Gastrocnemius medialis (tissue), 4 donors: ENCODE results near the gene MOXD1.

ENCODE experiments used
- POLR2A ChIP-seq, 2 donors: fragments of 450-650 bp; IDR thresholded peaks; one replicate each; pipeline ENCODE4 v1.6.1; 2017; ENCODE audit warnings: antibody characterized with exemption in 2 of 2, mild to moderate bottlenecking in 2 of 2, moderate library complexity in 2 of 2
- TF ChIP-seq, protein P1 (sequence below), 5 experiments: fragments of 450-650 bp in 3 of 5; fragments of 200-600 bp in 2 of 5; sonication (generic) in 2 of 5; IDR thresholded peaks in 4 of 5; conservative IDR thresholded peaks in 1 of 5; 1 replicate in 4 of 5; 2 replicates in 1 of 5; pipeline ENCODE4 v1.5.1; 2016 to 2019; ENCODE audit warnings: antibody characterized with exemption in 5 of 5, mild to moderate bottlenecking in 3 of 5, moderate library complexity in 3 of 5

DNA sequence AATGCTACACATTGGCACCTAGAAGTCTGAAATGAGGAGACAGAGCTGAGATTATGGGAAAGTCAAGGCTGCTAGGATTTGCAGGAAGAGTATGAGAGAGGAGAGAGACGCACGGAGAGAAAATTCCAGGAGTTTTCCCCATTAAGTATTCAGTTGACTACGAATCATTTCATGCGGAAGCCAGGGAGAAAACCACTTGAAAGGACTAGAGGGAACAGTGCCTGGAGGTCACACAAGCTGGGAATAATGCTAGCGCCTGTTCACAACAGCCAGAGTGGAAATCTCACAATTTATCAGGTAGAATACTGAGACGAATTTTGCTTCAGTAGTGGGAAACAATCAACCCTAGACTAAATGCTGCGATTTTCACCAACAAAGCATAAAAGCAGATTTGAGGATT, 118.6 kb downstream of the MOXD1 start:
- no peak for TF ChIP-seq POLR2A (IDR thresholded peaks at IDR 0.05)
- TF ChIP-seq, protein P1, sequence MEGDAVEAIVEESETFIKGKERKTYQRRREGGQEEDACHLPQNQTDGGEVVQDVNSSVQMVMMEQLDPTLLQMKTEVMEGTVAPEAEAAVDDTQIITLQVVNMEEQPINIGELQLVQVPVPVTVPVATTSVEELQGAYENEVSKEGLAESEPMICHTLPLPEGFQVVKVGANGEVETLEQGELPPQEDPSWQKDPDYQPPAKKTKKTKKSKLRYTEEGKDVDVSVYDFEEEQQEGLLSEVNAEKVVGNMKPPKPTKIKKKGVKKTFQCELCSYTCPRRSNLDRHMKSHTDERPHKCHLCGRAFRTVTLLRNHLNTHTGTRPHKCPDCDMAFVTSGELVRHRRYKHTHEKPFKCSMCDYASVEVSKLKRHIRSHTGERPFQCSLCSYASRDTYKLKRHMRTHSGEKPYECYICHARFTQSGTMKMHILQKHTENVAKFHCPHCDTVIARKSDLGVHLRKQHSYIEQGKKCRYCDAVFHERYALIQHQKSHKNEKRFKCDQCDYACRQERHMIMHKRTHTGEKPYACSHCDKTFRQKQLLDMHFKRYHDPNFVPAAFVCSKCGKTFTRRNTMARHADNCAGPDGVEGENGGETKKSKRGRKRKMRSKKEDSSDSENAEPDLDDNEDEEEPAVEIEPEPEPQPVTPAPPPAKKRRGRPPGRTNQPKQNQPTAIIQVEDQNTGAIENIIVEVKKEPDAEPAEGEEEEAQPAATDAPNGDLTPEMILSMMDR (IDR thresholded peaks at IDR 0.05 in 4 of 5, conservative IDR thresholded peaks at IDR 0.05 in 1 of 5) = no peak
